Tibial nerve (tissue), 4 donors: ENCODE measurements around the gene BACE1. TPM values are rescaled to one million over a fixed set of nuclear protein-coding genes. Genes with fewer than 3 reads are reported as not detected.

ENCODE experiments used
- DNase-seq, 2 donors: peaks; one replicate each; pipeline ENCODE4 v3.0.0-alpha.2; 2019; ENCODE audit warnings: low spot score in 2 of 2
- H3K27ac ChIP-seq, 4 donors: fragments of 200-600 bp; sonication (generic) in 3 of 4; one replicate each; pipeline ENCODE4 v1.5.1; 2017 to 2019; ENCODE audit warnings: mild to moderate bottlenecking in 1 of 4
- H3K27me3 ChIP-seq, 2 donors: fragments of 200-600 bp; sonication (generic) in 1 of 2; one replicate each; pipeline versions ENCODE4 v1.5.1 to v1.6.0; 2017 to 2019
- H3K36me3 ChIP-seq, 3 donors: fragments of 200-600 bp; sonication (generic); one replicate each; pipeline ENCODE4 v1.5.1; 2018 to 2019
- H3K4me1 ChIP-seq, 4 donors: fragments of 200-600 bp; sonication (generic) in 3 of 4; one replicate each; pipeline ENCODE4 v1.5.1; 2017 to 2019
- H3K4me3 ChIP-seq, 4 donors: fragments of 200-600 bp; sonication (generic) in 3 of 4; one replicate each; pipeline ENCODE4 v1.5.1; 2017 to 2019; ENCODE audit warnings: mild to moderate bottlenecking in 1 of 4, moderate library complexity in 1 of 4
- H3K9me3 ChIP-seq, 4 donors: fragments of 200-600 bp; sonication (generic) in 3 of 4; one replicate each; pipeline ENCODE4 v1.5.1; 2017 to 2019
- CTCF ChIP-seq, 5 experiments: fragments of 200-600 bp in 3 of 5; fragments of 450-650 bp in 2 of 5; sonication (generic) in 3 of 5; IDR thresholded peaks; one replicate each; pipeline ENCODE4 v1.5.1; 2016 to 2019; ENCODE audit warnings: antibody characterized with exemption in 5 of 5, mild to moderate bottlenecking in 3 of 5, moderate library complexity in 2 of 5
- EP300 ChIP-seq, 2 donors: sonication (generic); formaldehyde crosslinking; IDR thresholded peaks; one replicate each; pipeline ENCODE4 v1.6.1; 2017; ENCODE audit warnings: antibody characterized with exemption in 2 of 2, mild to moderate bottlenecking in 1 of 2
- POLR2A ChIP-seq, 2 donors: fragments of 450-650 bp; IDR thresholded peaks; one replicate each; pipeline ENCODE4 v1.6.1; 2017; ENCODE audit warnings: antibody characterized with exemption in 2 of 2, mild to moderate bottlenecking in 2 of 2, moderate library complexity in 2 of 2
- WGBS, 2 donors: methylation state at CpG; one replicate each; pipeline ENCODE4 v1.1.5; 2018; 5-methylcytosine and 5-hydroxymethylcytosine counted together
- small RNA-seq: library from RNA; depleted of rRNA; stranded (forward); fragments of <200 nt; gene quantifications from one replicate; pipeline ENCODE3, GENCODE V24; 2016
- total RNA-seq, 4 donors: library from RNA; depleted of rRNA; stranded (reverse); fragments of >200 nt; gene quantifications; one replicate each; pipeline ENCODE4 v1.1.0, GENCODE V29; 2016

BACE1 gene
- total RNA-seq, 4 donors from 2014 or later: 23.2 to 35.1 (median 26.0) TPM

GRCh38 chr11:117239295-117239694, 76.8 kb downstream of the BACE1 start:
- Histone ChIP-seq H3K4me3 (no peak overlapping the region), H3K4me1 (peaks cover 0 to 5% (median 0%) of the 10 kb centered on the region in 4 donors), H3K36me3 (peaks cover 0 to 73% (median 0%) of the 10 kb centered on the region in 3 donors), H3K27me3 (no peaks in the 10 kb centered on the region), H3K9me3 (no peaks in the 10 kb centered on the region), H3K27ac (no peak overlapping the region)
- 73 to 75% methylated on average over 6 of the region's 6 CpGs for WGBS, 2 donors
- no peak for TF ChIP-seq POLR2A (IDR thresholded peaks at IDR 0.05)
- no peak for TF ChIP-seq EP300 (IDR thresholded peaks at IDR 0.05)
- no peak for TF ChIP-seq CTCF (IDR thresholded peaks at IDR 0.05)
- DNase-seq: no peak

- peaks cover 0 to 62% (median 0%) of the 10 kb centered on the region in 3 donors for H3K36me3 ChIP-seq
- TF ChIP-seq CTCF (IDR thresholded peaks at IDR 0.05) (no peak), POLR2A (IDR thresholded peaks at IDR 0.05) (no peak), EP300 (IDR thresholded peaks at IDR 0.05) (no peak)
- peaks cover 0 to 16% (median 0%) of the 10 kb centered on the region in 4 donors for H3K4me1 ChIP-seq
- no peaks in the 10 kb centered on the region for H3K9me3 ChIP-seq
- H3K27me3 ChIP-seq: no peaks in the 10 kb centered on the region
- WGBS, 2 donors: 93 to 96% methylated on average over 5 of the region's 5 CpGs
- DNase-seq: no peak
- H3K4me3 ChIP-seq: no peak overlapping the region
- H3K27ac ChIP-seq: no peak overlapping the region
These were observed 77.8 kb downstream of the BACE1 start for GRCh38 chr11:117238221-117238620.

Small RNA genes within 50 kb of the gene (small RNA-seq; reads per million reads assigned to genes)
- gene RF00564: not detected

Other genes with a start within 250 kb of the BACE1 start
- gene SIK3, start 217.8 kb downstream of the BACE1 start, total RNA-seq: 10 to 100 TPM; 45.0 to 70.2 (median 48.8) TPM
- gene PAFAH1B2, start 172.0 kb downstream of the BACE1 start, total RNA-seq: 100 to 1,000 TPM in 3 of 4 donors, 10 to 100 TPM in 1; 96.9 to 125 (median 109) TPM
- gene SIDT2, start 137.5 kb downstream of the BACE1 start, total RNA-seq: 100 to 1,000 TPM in 3 of 4 donors, 10 to 100 TPM in 1; 72.6 to 132 (median 125) TPM
- gene TAGLN, start 116.9 kb downstream of the BACE1 start, total RNA-seq: 1,000 to 10,000 TPM; 1,525 to 3,984 (median 2,307) TPM
- gene PCSK7, start 84.2 kb downstream of the BACE1 start, total RNA-seq: 10 to 100 TPM; 45.4 to 94.5 (median 71.6) TPM
- 10 to 100 TPM; 10.8 to 16.6 (median 12.8) TPM for gene RNF214, start 83.6 kb downstream of the BACE1 start, total RNA-seq
- gene BACE1-AS, start 24.9 kb downstream of the BACE1 start, total RNA-seq: 1 to 10 TPM; 4.3 to 9.4 (median 6.6) TPM
- 10 to 100 TPM; 23.9 to 53.4 (median 39.4) TPM for gene CEP164, start 11.6 kb upstream of the BACE1 start, total RNA-seq